SIG-M5 treated with dmso at 0.1 percent for 504 hours (cell line): ENCODE measurements around the gene BICDL1.

ENCODE experiments used
- DNase-seq: peaks from one replicate; lab custom pipeline; 2025; ENCODE audit not compliant: unreplicated experiment; lab: John Stamatoyannopoulos, UW

Gene BICDL1

DNA sequence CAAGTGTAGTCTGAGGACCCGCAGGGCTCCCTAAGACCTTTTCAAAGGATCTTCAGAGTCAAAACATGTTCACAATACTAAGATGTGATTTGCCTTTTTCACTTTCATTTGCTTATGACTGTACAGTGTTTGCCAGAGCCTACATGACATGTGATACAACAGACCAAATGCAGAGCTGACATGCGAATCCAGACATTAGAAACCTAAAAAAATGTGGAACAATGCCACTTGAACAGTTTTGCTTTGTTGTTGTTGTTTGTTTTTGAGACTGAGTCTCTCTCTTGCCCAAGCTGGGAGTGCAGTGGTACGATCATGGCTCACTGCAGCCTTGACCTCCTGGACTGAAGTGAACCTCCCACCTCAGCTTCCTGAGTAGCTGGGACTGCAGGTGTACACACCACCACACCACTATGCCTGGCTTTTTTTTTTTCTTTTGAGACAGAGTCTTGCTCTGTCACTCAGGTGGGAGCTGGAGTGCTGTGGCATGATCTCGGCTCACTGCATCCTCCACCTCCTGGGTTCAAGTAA is 132.8 kb downstream of the BICDL1 start:
- DNase-seq = no peak

GRCh38 chr12:120125029-120125428 is 136.0 kb downstream of the BICDL1 start:
- no peak for DNase-seq

- no peak for DNase-seq
Measured at GRCh38 chr12:120125792-120126634, 137.0 kb downstream of the BICDL1 start.

DNA sequence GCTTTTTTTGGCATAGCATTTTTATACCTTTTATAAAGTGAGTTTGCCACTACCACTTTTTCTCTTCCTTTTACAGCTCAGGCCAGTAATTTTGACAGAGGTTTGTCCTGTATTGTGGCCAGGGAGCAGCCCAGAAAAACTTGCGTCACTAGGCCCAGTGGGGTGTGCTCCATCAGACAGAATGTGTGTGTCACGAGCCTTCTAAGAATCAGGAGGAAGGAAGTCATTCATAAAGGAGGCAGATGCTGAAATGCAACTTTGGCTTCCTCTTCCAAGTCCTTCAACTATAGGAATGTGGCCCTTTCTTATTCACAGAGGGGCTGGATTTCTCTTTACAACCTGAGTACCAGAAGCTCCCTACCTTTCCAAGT is 137.6 kb downstream of the BICDL1 start:
- peak; percentile 87 for DNase-seq

DNA sequence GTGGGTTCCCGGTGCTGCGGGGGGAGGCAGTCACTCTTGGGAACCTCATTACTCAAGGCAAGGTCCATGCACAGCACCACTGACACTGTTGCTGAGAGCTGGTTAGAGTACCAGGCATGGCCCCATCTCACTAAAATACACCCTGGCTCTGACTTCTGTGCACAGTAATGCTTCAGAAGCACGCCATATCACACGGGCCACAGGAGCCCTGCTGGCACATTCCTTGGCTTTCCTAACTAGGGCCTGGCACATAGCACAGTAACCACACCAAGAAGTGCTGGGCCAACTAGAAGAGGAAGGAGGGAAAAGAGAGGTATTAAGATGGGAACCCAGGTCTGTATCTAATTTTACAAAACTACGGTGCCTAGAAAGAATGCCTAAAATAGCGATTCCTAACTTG is 141.0 kb downstream of the BICDL1 start:
- DNase-seq = no peak

- no peak for DNase-seq
Measured at GRCh38 chr12:120131116-120131515, 142.1 kb downstream of the BICDL1 start.

GRCh38 chr12:120132054-120132836 is 143.2 kb downstream of the BICDL1 start:
- DNase-seq = no peak

DNA sequence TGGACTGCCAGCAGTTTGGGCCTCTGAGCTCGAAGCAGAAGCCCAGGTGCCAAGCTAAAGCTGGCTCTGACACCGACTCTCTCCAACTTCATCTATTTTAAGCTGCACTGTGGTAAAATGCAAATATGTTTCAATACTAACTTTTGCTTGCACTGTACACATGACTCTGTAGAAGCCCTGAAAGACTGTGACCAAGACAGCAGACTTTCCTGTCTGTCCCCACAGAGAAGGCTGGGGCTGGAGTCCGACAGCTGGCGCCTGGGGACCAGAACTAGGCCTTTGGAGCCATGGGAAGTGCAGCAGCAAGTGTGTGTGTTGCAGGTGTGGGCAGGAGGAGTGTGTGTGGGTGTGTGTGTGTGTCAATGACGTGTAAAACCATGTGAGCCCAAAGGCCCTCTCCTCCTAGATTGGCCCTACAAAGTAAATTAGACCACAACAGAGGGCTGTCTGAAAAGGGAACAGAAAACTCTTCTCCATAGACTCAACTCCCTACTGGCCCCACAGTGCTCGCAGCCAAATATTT is 143.9 kb downstream of the BICDL1 start:
- DNase-seq = no peak

DNA sequence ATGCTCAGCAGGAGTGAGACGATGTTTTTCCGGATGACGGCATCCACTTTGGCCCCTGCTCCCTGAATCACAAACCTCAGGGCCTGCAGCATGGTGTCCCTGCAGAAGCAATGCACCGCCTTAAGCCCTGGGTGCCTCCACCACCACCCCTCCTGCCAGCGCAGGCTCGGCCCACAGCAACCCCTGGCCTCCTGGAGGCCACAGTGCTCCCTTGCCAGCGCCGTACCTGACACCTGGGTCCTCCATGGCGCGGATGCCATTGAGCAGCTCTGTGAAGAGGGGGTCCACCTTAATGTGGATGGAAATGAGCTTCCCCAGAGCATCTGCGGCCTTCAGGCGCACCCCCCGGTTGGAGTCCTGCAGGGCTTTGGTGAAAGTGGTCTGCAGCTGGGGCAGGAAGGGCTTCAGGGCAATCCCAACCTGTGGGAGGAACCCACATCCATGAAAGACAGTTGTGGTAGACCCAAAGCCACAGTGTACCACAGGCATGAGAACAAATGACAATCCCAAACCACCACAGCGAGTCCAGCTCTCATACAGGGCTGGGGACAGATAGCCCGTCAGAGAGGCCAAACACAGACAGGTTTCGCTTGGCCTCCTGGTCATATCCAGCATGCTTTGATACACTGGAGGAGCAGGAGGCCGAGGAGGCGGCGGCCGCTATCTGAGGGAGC is 145.4 kb downstream of the BICDL1 start:
- DNase-seq = no peak

GRCh38 chr12:120136093-120136770 is 147.2 kb downstream of the BICDL1 start:
- DNase-seq = peak; percentile 25

DNA sequence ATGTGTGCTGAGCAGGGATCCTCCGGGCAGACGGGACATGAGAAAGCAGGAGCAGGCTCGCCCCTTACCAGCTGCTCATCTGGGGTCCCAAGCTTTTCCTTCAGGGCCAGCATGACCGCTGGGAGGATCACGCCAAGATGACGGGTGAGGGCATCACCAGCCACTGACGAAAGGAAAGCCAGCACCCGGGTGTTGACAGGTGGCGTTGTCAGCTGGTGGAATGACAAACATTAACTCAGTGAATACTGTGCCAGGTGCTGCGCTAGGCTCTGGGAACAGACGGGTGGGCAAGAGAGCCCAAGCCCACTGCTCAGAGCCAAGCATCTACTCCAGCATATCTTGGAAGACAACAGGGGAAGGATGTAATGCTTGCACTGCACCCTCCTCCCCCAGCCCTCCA is 148.8 kb downstream of the BICDL1 start:
- no peak for DNase-seq

GRCh38 chr12:120138366-120138765 is 149.3 kb downstream of the BICDL1 start:
- DNase-seq = no peak

DNA sequence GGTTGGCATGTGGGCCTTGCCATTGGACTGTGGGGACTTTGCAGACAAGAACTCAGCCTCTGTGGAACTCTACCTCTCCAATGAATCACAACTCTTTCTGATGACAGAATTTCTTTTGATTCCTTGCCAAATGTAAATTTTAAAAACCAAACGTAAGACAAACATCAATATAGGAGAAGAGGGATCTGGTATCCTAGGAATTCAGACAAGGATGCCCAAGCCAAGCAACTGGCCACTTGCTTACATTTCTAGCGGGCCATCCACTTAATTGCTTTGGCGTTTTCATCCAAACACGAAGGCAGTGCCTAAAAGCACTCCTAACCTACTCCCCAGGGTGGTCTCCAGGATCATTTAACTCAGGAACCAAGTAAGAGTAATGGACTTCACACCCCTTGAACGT is 150.9 kb downstream of the BICDL1 start:
- no peak for DNase-seq

- no peak for DNase-seq
Measured at GRCh38 chr12:120140603-120141002, 151.6 kb downstream of the BICDL1 start.

- no peak for DNase-seq
Measured at GRCh38 chr12:120141336-120141735, 152.3 kb downstream of the BICDL1 start.

GRCh38 chr12:120142231-120142877 is 153.3 kb downstream of the BICDL1 start:
- DNase-seq = no peak
